ENCODE data around the gene RSPH3. TPM values are rescaled to one million over a fixed set of nuclear protein-coding genes. Genes with fewer than 3 reads are reported as not detected.
"Not testable (repeated sequence)": the region's sequence is repeated elsewhere in the genome, so short reads cannot be mapped to it uniquely, and the experiment has no call there.

The RSPH3 gene
- total and polyA plus RNA-seq, 2 donors, result 1.9 to 3.6 TPM

DNA sequence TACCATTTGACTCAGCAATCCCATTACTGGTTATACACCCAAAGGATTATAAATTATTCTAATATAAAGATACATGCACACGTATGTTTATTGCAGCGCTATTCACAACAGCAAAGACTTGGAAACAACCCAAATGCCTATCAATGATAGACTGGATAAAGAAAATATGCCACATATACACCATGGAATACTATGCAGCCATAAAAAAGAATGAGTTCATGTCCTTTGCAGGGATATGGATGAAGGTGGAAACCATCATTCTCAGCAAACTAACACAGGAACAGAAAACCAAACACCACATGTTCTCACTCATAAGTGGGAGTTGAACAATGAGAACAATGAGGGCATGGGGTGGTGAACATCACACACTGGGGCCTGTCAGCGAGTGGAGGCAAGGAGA, 48.0 kb downstream of the RSPH3 start:
- not testable (repeated sequence) for H3K36me3 ChIP-seq (ENCODE audit: control insufficient read depth in 2 of 2, insufficient read depth in 2 of 2, low read length in 1 of 2); H3K27ac ChIP-seq (ENCODE audit: low read depth in 1 of 2, low read length in 1 of 2); H3K4me3 ChIP-seq (ENCODE audit: low read length in 2 of 2); H3K4me1 ChIP-seq (ENCODE audit: control insufficient read depth in 2 of 2, insufficient read depth in 2 of 2, low read length in 2 of 2); DNase-seq (ENCODE audit: low read depth in 6 of 9, low spot score in 9 of 9); H3K27me3 ChIP-seq (ENCODE audit: control insufficient read depth in 2 of 2, insufficient read depth in 1 of 2, low read length in 1 of 2); H3K9me3 ChIP-seq (ENCODE audit: control insufficient read depth in 2 of 2, insufficient read depth in 1 of 2, low read length in 1 of 2)
- WGBS, result 98% methylated on average over 3 of the region's 3 CpGs

- not testable (repeated sequence) for H3K9me3 ChIP-seq (ENCODE audit: control insufficient read depth in 2 of 2, insufficient read depth in 1 of 2, low read length in 1 of 2); DNase-seq (ENCODE audit: low read depth in 6 of 9, low spot score in 9 of 9); H3K4me3 ChIP-seq (ENCODE audit: low read length in 2 of 2); H3K36me3 ChIP-seq (ENCODE audit: control insufficient read depth in 2 of 2, insufficient read depth in 2 of 2, low read length in 1 of 2); H3K27me3 ChIP-seq (ENCODE audit: control insufficient read depth in 2 of 2, insufficient read depth in 1 of 2, low read length in 1 of 2); H3K27ac ChIP-seq (ENCODE audit: low read depth in 1 of 2, low read length in 1 of 2); H3K4me1 ChIP-seq (ENCODE audit: control insufficient read depth in 2 of 2, insufficient read depth in 2 of 2, low read length in 2 of 2)
- 98% methylated on average over 2 of the region's 2 CpGs for WGBS
Measured at GRCh38 chr6:158951565-158951964, 48.4 kb downstream of the RSPH3 start.

DNA sequence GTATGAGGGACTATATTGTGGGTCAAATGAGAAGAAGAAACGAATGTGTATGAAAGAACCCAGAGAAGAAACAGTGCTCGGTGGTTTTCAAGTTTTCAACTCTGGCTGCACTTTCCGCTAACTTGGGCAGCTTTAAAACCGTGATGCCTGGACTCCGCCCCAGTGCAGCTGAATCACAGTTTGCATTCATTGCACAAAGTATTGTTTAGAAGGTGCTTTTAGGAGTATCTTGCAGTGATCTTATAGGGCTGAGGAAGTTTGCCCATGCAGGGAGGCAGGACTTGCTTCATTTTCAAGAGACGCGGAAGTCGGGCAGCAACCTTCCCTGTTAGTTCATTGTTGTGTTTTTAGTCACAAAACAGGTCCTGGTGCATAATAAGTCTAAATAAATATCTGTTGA, 52.7 kb downstream of the RSPH3 start:
- DNase-seq (ENCODE audit: low read depth in 6 of 9, low spot score in 9 of 9), result no peak
- no peaks in the 10 kb centered on the region for H3K27me3 ChIP-seq (ENCODE audit: control insufficient read depth in 2 of 2, insufficient read depth in 1 of 2, low read length in 1 of 2)
- H3K4me1 ChIP-seq (ENCODE audit: control insufficient read depth in 2 of 2, insufficient read depth in 2 of 2, low read length in 2 of 2), result no peaks in the 10 kb centered on the region
- H3K9me3 ChIP-seq (ENCODE audit: control insufficient read depth in 2 of 2, insufficient read depth in 1 of 2, low read length in 1 of 2), result no peaks in the 10 kb centered on the region
- H3K27ac ChIP-seq (ENCODE audit: low read depth in 1 of 2, low read length in 1 of 2), result no peak overlapping the region
- WGBS, result 98% methylated on average over 8 of the region's 8 CpGs
- H3K4me3 ChIP-seq (ENCODE audit: low read length in 2 of 2), result no peak overlapping the region
- no peaks in the 10 kb centered on the region for H3K36me3 ChIP-seq (ENCODE audit: control insufficient read depth in 2 of 2, insufficient read depth in 2 of 2, low read length in 1 of 2)

DNA sequence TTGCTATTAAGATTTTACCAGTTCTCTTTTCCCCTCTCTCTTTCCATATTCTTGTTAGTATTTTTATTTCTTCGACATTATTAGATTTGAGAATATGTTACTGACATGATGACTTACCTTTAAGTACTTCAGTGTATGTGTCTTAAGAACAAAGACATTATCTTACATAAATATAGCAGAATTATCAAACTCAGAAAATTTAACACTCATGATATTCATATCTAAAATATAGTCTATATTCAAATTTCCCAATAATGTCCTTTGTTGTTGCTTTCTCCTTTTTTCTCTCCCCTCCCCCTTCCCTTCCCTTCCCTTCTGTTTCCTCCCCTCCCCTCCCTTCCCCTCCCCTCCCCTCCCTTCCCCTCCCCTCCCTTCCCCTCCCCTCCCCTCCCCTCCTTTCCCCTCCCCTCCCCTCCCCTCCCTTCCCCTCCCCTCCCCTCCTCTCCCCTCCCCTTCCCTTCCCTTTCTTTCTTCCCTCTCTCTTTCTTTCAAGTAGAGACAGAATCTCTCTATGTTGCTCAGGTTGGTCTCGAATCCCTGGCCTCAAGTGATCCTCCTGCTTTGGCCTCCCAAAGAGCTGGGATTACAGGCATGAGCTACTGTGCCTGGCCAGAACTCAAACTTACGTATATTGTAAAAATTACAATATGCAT, 56.5 kb downstream of the RSPH3 start:
- no peak overlapping the region for H3K4me3 ChIP-seq (ENCODE audit: low read length in 2 of 2)
- no peaks in the 10 kb centered on the region for H3K9me3 ChIP-seq (ENCODE audit: control insufficient read depth in 2 of 2, insufficient read depth in 1 of 2, low read length in 1 of 2)
- H3K36me3 ChIP-seq (ENCODE audit: control insufficient read depth in 2 of 2, insufficient read depth in 2 of 2, low read length in 1 of 2), result no peaks in the 10 kb centered on the region
- H3K27me3 ChIP-seq (ENCODE audit: control insufficient read depth in 2 of 2, insufficient read depth in 1 of 2, low read length in 1 of 2), result peaks cover 0 to 20% of the 10 kb centered on the region in 2 donors
- 95% methylated on average over 3 of the region's 3 CpGs for WGBS
- DNase-seq (ENCODE audit: low read depth in 6 of 9, low spot score in 9 of 9), result no peak
- H3K4me1 ChIP-seq (ENCODE audit: control insufficient read depth in 2 of 2, insufficient read depth in 2 of 2, low read length in 2 of 2), result peaks cover 0 to 12% of the 10 kb centered on the region in 2 donors
- H3K27ac ChIP-seq (ENCODE audit: low read depth in 1 of 2, low read length in 1 of 2), result no peak overlapping the region

DNA sequence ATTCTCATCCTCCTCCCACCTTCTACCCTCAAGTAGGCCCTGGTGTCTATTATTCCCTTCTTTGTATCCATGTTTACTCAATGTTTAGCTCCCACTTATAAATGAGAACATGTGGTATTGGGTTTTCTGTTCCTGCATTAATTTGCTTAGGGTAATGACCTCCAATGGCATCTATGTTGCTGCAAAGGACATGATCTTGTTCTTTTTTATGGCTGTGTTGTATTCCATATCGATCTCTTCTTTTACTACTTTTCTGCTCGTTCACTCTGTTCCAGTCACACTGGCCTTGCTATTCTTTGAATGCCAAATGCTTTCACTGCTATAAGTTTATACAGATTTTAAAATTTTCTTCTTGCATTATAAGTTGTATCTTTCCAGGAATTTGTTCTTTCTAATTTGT, 57.7 kb downstream of the RSPH3 start:
- Histone ChIP-seq H3K9me3 (ENCODE audit: control insufficient read depth in 2 of 2, insufficient read depth in 1 of 2, low read length in 1 of 2) (no peaks in the 10 kb centered on the region), H3K4me1 (ENCODE audit: control insufficient read depth in 2 of 2, insufficient read depth in 2 of 2, low read length in 2 of 2) (peaks cover 0 to 12% of the 10 kb centered on the region in 2 donors), H3K27ac (ENCODE audit: low read depth in 1 of 2, low read length in 1 of 2) (no peak overlapping the region), H3K27me3 (ENCODE audit: control insufficient read depth in 2 of 2, insufficient read depth in 1 of 2, low read length in 1 of 2) (peaks cover 0 to 26% of the 10 kb centered on the region in 2 donors), H3K36me3 (ENCODE audit: control insufficient read depth in 2 of 2, insufficient read depth in 2 of 2, low read length in 1 of 2) (no peaks in the 10 kb centered on the region), H3K4me3 (ENCODE audit: low read length in 2 of 2) (no peak overlapping the region)
- WGBS, result 98% methylated on average over 2 of the region's 2 CpGs
- no peak for DNase-seq (ENCODE audit: low read depth in 6 of 9, low spot score in 9 of 9)

GRCh38 chr6:158941246-158941645, 58.8 kb downstream of the RSPH3 start:
- H3K36me3 ChIP-seq (ENCODE audit: control insufficient read depth in 2 of 2, insufficient read depth in 2 of 2, low read length in 1 of 2), result no peaks in the 10 kb centered on the region
- H3K9me3 ChIP-seq (ENCODE audit: control insufficient read depth in 2 of 2, insufficient read depth in 1 of 2, low read length in 1 of 2), result no peaks in the 10 kb centered on the region
- peaks cover 0 to 12% of the 10 kb centered on the region in 2 donors for H3K4me1 ChIP-seq (ENCODE audit: control insufficient read depth in 2 of 2, insufficient read depth in 2 of 2, low read length in 2 of 2)
- DNase-seq (ENCODE audit: low read depth in 6 of 9, low spot score in 9 of 9), result no peak
- H3K27me3 ChIP-seq (ENCODE audit: control insufficient read depth in 2 of 2, insufficient read depth in 1 of 2, low read length in 1 of 2), result peaks cover 0 to 26% of the 10 kb centered on the region in 2 donors
- no peak overlapping the region for H3K27ac ChIP-seq (ENCODE audit: low read depth in 1 of 2, low read length in 1 of 2)
- 98% methylated on average over 2 of the region's 2 CpGs for WGBS
- no peak overlapping the region for H3K4me3 ChIP-seq (ENCODE audit: low read length in 2 of 2)

GRCh38 chr6:158939255-158940159, 60.5 kb downstream of the RSPH3 start:
- Histone ChIP-seq H3K4me3 (ENCODE audit: low read length in 2 of 2) (peak overlapping the region; percentile 8 to 21), H3K36me3 (ENCODE audit: control insufficient read depth in 2 of 2, insufficient read depth in 2 of 2, low read length in 1 of 2) (no peaks in the 10 kb centered on the region), H3K27me3 (ENCODE audit: control insufficient read depth in 2 of 2, insufficient read depth in 1 of 2, low read length in 1 of 2) (peaks cover 0 to 26% of the 10 kb centered on the region in 2 donors), H3K4me1 (ENCODE audit: control insufficient read depth in 2 of 2, insufficient read depth in 2 of 2, low read length in 2 of 2) (peaks cover 0 to 12% of the 10 kb centered on the region in 2 donors), H3K27ac (ENCODE audit: low read depth in 1 of 2, low read length in 1 of 2) (no peak overlapping the region), H3K9me3 (ENCODE audit: control insufficient read depth in 2 of 2, insufficient read depth in 1 of 2, low read length in 1 of 2) (no peaks in the 10 kb centered on the region)
- WGBS, result 23% methylated on average over 37 of the region's 37 CpGs
- DNase-seq (ENCODE audit: low read depth in 6 of 9, low spot score in 9 of 9), result peak in 2 of 9 donors; percentile 10 to 28

GRCh38 chr6:158938811-158939254, 61.2 kb downstream of the RSPH3 start:
- Histone ChIP-seq H3K4me3 (ENCODE audit: low read length in 2 of 2) (peak overlapping the region in 1 of 2 donors; percentile 8), H3K27ac (ENCODE audit: low read depth in 1 of 2, low read length in 1 of 2) (no peak overlapping the region), H3K4me1 (ENCODE audit: control insufficient read depth in 2 of 2, insufficient read depth in 2 of 2, low read length in 2 of 2) (peaks cover 0 to 12% of the 10 kb centered on the region in 2 donors), H3K27me3 (ENCODE audit: control insufficient read depth in 2 of 2, insufficient read depth in 1 of 2, low read length in 1 of 2) (peaks cover 0 to 26% of the 10 kb centered on the region in 2 donors), H3K36me3 (ENCODE audit: control insufficient read depth in 2 of 2, insufficient read depth in 2 of 2, low read length in 1 of 2) (no peaks in the 10 kb centered on the region), H3K9me3 (ENCODE audit: control insufficient read depth in 2 of 2, insufficient read depth in 1 of 2, low read length in 1 of 2) (no peaks in the 10 kb centered on the region)
- peak in 2 of 9 donors; percentile 17 to 28 for DNase-seq (ENCODE audit: low read depth in 6 of 9, low spot score in 9 of 9)
- WGBS, result 65% methylated on average over 23 of the region's 23 CpGs

DNA sequence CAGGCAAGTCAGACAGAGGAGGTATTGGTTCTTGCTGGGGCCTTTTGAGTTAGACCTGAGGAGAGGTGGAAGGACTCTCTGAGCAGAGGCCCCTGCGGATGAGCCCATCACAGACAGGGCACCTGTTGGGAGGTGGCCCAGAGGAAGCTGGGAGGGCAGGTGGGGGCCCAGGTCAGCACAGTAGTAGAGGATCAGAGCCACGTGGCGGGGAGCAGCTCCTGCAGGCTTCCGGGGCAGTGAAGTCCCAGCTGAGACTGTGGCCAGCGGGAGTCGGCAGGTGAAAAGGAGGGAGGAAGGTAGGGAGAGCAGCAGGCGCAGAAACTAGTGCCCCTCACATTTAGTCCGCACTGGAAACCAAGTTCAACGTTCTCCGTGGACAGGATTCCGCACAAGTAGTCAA, 61.8 kb downstream of the RSPH3 start:
- Histone ChIP-seq H3K36me3 (ENCODE audit: control insufficient read depth in 2 of 2, insufficient read depth in 2 of 2, low read length in 1 of 2) (no peaks in the 10 kb centered on the region), H3K4me3 (ENCODE audit: low read length in 2 of 2) (no peak overlapping the region), H3K4me1 (ENCODE audit: control insufficient read depth in 2 of 2, insufficient read depth in 2 of 2, low read length in 2 of 2) (peaks cover 0 to 12% of the 10 kb centered on the region in 2 donors), H3K9me3 (ENCODE audit: control insufficient read depth in 2 of 2, insufficient read depth in 1 of 2, low read length in 1 of 2) (no peaks in the 10 kb centered on the region), H3K27me3 (ENCODE audit: control insufficient read depth in 2 of 2, insufficient read depth in 1 of 2, low read length in 1 of 2) (peaks cover 0 to 26% of the 10 kb centered on the region in 2 donors), H3K27ac (ENCODE audit: low read depth in 1 of 2, low read length in 1 of 2) (no peak overlapping the region)
- DNase-seq (ENCODE audit: low read depth in 6 of 9, low spot score in 9 of 9), result no peak
- WGBS, result 96% methylated on average over 11 of the region's 11 CpGs
